ENCODE results near the gene GRK4.

The GRK4 gene

GRCh38 chr4:2991243-2991642 is 27.9 kb downstream of the GRK4 start:
- no peak overlapping the region for H3K4me3 ChIP-seq (ENCODE audit: low read length)
- no peak for TF ChIP-seq CTCF (IDR thresholded peaks at IDR 0.05; ENCODE audit: insufficient read depth, low read depth, low read length, missing control alignments)
- peak; percentile 72 for DNase-seq (ENCODE audit: low read depth)

GRCh38 chr4:2994917-2995316 is 31.5 kb downstream of the GRK4 start:
- DNase-seq (ENCODE audit: low read depth) = no peak
- H3K4me3 ChIP-seq (ENCODE audit: low read length) = no peak overlapping the region
- TF ChIP-seq CTCF (IDR thresholded peaks at IDR 0.05; ENCODE audit: insufficient read depth, low read depth, low read length, missing control alignments) = no peak

- DNase-seq (ENCODE audit: low read depth) = no peak
- no peak overlapping the region for H3K4me3 ChIP-seq (ENCODE audit: low read length)
- TF ChIP-seq CTCF (IDR thresholded peaks at IDR 0.05; ENCODE audit: insufficient read depth, low read depth, low read length, missing control alignments) = no peak
These were observed 32.3 kb downstream of the GRK4 start for GRCh38 chr4:2995546-2996265.

GRCh38 chr4:2996415-2996814 is 33.0 kb downstream of the GRK4 start:
- no peak overlapping the region for H3K4me3 ChIP-seq (ENCODE audit: low read length)
- no peak for DNase-seq (ENCODE audit: low read depth)
- no peak for TF ChIP-seq CTCF (IDR thresholded peaks at IDR 0.05; ENCODE audit: insufficient read depth, low read depth, low read length, missing control alignments)

GRCh38 chr4:3007724-3008123 is 44.4 kb downstream of the GRK4 start:
- H3K4me3 ChIP-seq (ENCODE audit: low read length) = no peak overlapping the region
- no peak for DNase-seq (ENCODE audit: low read depth)
- no peak for TF ChIP-seq CTCF (IDR thresholded peaks at IDR 0.05; ENCODE audit: insufficient read depth, low read depth, low read length, missing control alignments)

- peak; percentile 87 for DNase-seq (ENCODE audit: low read depth)
- peak; percentile 61 for TF ChIP-seq CTCF (IDR thresholded peaks at IDR 0.05; ENCODE audit: insufficient read depth, low read depth, low read length, missing control alignments)
- no peak overlapping the region for H3K4me3 ChIP-seq (ENCODE audit: low read length)
These were observed 46.1 kb downstream of the GRK4 start for GRCh38 chr4:3009422-3009821.

GRCh38 chr4:3010577-3010976 is 47.2 kb downstream of the GRK4 start:
- H3K4me3 ChIP-seq (ENCODE audit: low read length) = no peak overlapping the region
- DNase-seq (ENCODE audit: low read depth) = peak; percentile 82
- TF ChIP-seq CTCF (IDR thresholded peaks at IDR 0.05; ENCODE audit: insufficient read depth, low read depth, low read length, missing control alignments) = peak; percentile 2
